Esophagus squamous epithelium (tissue), 5 donors: ENCODE results near the gene PIAS2. TPM values are rescaled to one million over a fixed set of nuclear protein-coding genes. Genes with fewer than 3 reads are reported as not detected.

Source experiments
- DNase-seq: peaks from one replicate; lab custom pipeline; 2025; lab: John Stamatoyannopoulos, UW
- H3K27ac ChIP-seq, 4 donors: fragments of 200-600 bp; sonication (generic); one replicate each; pipeline ENCODE4 v1.5.1; 2016 to 2019; ENCODE audit warnings: mild to moderate bottlenecking in 1 of 4
- H3K27me3 ChIP-seq, 4 donors: fragments of 200-600 bp; sonication (generic); 1 replicate in 3 of 4; 2 replicates in 1 of 4; pipeline versions ENCODE4 v1.5.1 to v1.6.0; 2017 to 2021; ENCODE audit warnings: antibody characterized with exemption in 1 of 4
- H3K36me3 ChIP-seq, 3 donors: fragments of 200-600 bp; sonication (generic); one replicate each; pipeline ENCODE4 v1.5.1; 2016 to 2019
- H3K4me1 ChIP-seq, 3 donors: fragments of 200-600 bp; sonication (generic); one replicate each; pipeline ENCODE4 v1.5.1; 2017 to 2019
- H3K4me3 ChIP-seq, 4 donors: fragments of 200-600 bp; sonication (generic); 1 replicate in 3 of 4; 2 replicates in 1 of 4; pipeline ENCODE4 v1.5.1; 2016 to 2019; ENCODE audit warnings: mild to moderate bottlenecking in 2 of 4, moderate library complexity in 1 of 4
- H3K9me3 ChIP-seq, 3 donors: fragments of 200-600 bp; sonication (generic); one replicate each; pipeline ENCODE4 v1.5.1; 2016 to 2019
- CTCF ChIP-seq, 6 experiments: fragments of 450-650 bp in 4 of 6; fragments of 200-600 bp in 2 of 6; sonication (generic) in 2 of 6; IDR thresholded peaks; one replicate each; pipeline ENCODE4 v1.5.1; 2016 to 2019; ENCODE audit warnings: antibody characterized with exemption in 6 of 6, mild to moderate bottlenecking in 4 of 6, moderate library complexity in 4 of 6
- POLR2A ChIP-seq, 4 donors: fragments of 450-650 bp; IDR thresholded peaks; one replicate each; pipeline ENCODE4 v1.6.1; 2017; ENCODE audit warnings: antibody characterized with exemption in 4 of 4, mild to moderate bottlenecking in 4 of 4, moderate library complexity in 3 of 4
- WGBS, 2 donors: methylation state at CpG; one replicate each; pipeline ENCODE4 v1.1.5; 2018; 5-methylcytosine and 5-hydroxymethylcytosine counted together
- intact Hi-C: fragments of 100-400 bp; cut with DNase I; formaldehyde crosslinking; loops from one replicate; pipeline ENCODE4 v1.15.0; 2022
- total RNA-seq, 4 donors: library from RNA; depleted of rRNA; stranded (reverse); fragments of >200 nt; gene quantifications; one replicate each; pipeline ENCODE4 v1.1.0, GENCODE V29; 2016
- donor health status: DM: yes; HTN: yes; CAD: no.

PIAS2 gene
- total RNA-seq, 4 donors from 2014 or later: 6.0 to 24.0 (median 12.0) TPM

GRCh38 chr18:46886893-46887292 lies 30.4 kb downstream of the PIAS2 start:
- intact Hi-C loops: no loop called here
- no peak for DNase-seq
- WGBS, 2 donors: 70 to 75% methylated on average over 2 of the region's 2 CpGs
- Histone ChIP-seq H3K9me3 (peaks cover 0 to 19% (median 15%) of the 10 kb centered on the region in 3 donors), H3K4me3 (no peak overlapping the region), H3K4me1 (no peaks in the 10 kb centered on the region), H3K36me3 (peaks cover 0 to 35% (median 5%) of the 10 kb centered on the region in 3 donors), H3K27me3 (no peaks in the 10 kb centered on the region), H3K27ac (no peak overlapping the region)
- TF ChIP-seq POLR2A (IDR thresholded peaks at IDR 0.05) (no peak), CTCF (IDR thresholded peaks at IDR 0.05) (no peak)

DNA sequence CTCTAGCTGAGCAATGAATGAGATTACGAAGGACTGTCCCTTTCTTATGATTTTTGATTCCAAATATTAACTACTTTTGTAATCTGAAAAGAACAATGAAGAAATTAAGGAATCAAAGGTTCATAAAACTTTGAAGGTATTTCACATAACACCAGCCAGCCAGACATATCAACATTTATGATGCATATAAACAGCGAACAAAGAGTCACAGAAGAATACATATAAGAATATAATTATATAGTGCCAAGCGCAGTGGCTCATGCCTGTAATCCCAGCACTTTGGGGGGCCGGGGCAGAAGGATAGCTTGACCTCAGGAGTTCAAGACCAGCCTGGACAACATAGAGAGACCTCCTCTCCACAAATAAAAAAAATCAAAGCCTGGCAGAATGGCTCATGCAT lies 34.1 kb downstream of the PIAS2 start:
- TF ChIP-seq CTCF (IDR thresholded peaks at IDR 0.05) (no peak), POLR2A (IDR thresholded peaks at IDR 0.05) (no peak)
- peaks cover 0 to 23% (median 0%) of the 10 kb centered on the region in 3 donors for H3K36me3 ChIP-seq
- H3K9me3 ChIP-seq: peaks cover 0 to 17% (median 6%) of the 10 kb centered on the region in 3 donors
- intact Hi-C loops: no loop called here
- no peak overlapping the region for H3K4me3 ChIP-seq
- no peak overlapping the region for H3K27ac ChIP-seq
- no peaks in the 10 kb centered on the region for H3K27me3 ChIP-seq
- DNase-seq: no peak
- no peaks in the 10 kb centered on the region for H3K4me1 ChIP-seq
- 97 to 99% methylated on average over 4 of the region's 4 CpGs for WGBS, 2 donors

GRCh38 chr18:46877329-46877987 lies 39.8 kb downstream of the PIAS2 start:
- DNase-seq: no peak
- Histone ChIP-seq H3K9me3 (peaks cover 0 to 34% (median 15%) of the 10 kb centered on the region in 3 donors), H3K27me3 (peaks cover 0 to 5% (median 0%) of the 10 kb centered on the region in 4 donors), H3K4me1 (no peaks in the 10 kb centered on the region), H3K4me3 (no peak overlapping the region), H3K36me3 (peaks cover 0 to 35% (median 0%) of the 10 kb centered on the region in 3 donors), H3K27ac (no peak overlapping the region)
- TF ChIP-seq POLR2A (IDR thresholded peaks at IDR 0.05) (no peak), CTCF (IDR thresholded peaks at IDR 0.05) (no peak)
- 87% methylated on average over 15 of the region's 15 CpGs for WGBS, 2 donors
- intact Hi-C loops: no loop called here

GRCh38 chr18:46868169-46868921 lies 49.0 kb downstream of the PIAS2 start:
- Histone ChIP-seq H3K9me3 (peaks cover 0 to 29% (median 15%) of the 10 kb centered on the region in 3 donors), H3K36me3 (peaks cover 0 to 26% (median 0%) of the 10 kb centered on the region in 3 donors), H3K4me3 (no peak overlapping the region), H3K27ac (peak overlapping the region in 2 of 4 donors; percentile 1 to 36), H3K27me3 (no peaks in the 10 kb centered on the region), H3K4me1 (no peaks in the 10 kb centered on the region)
- no peak for DNase-seq
- intact Hi-C loops: no loop called here
- TF ChIP-seq CTCF (IDR thresholded peaks at IDR 0.05) (no peak), POLR2A (IDR thresholded peaks at IDR 0.05) (no peak)
- 77 to 88% methylated on average over 9 to 11 of the region's 11 CpGs for WGBS, 2 donors
